GM21786 (cell line): ENCODE data around the gene ARRDC1.
"Not testable (repeated sequence)": the region's sequence is repeated elsewhere in the genome, so short reads cannot be mapped to it uniquely, and the experiment has no call there.

Source experiments
- ATAC-seq: cut with Tn5 transposase; IDR thresholded peaks from one replicate; pipeline ENCODE4 v1.9.1; 2021; ENCODE audit not compliant: unreplicated experiment

Gene ARRDC1

DNA sequence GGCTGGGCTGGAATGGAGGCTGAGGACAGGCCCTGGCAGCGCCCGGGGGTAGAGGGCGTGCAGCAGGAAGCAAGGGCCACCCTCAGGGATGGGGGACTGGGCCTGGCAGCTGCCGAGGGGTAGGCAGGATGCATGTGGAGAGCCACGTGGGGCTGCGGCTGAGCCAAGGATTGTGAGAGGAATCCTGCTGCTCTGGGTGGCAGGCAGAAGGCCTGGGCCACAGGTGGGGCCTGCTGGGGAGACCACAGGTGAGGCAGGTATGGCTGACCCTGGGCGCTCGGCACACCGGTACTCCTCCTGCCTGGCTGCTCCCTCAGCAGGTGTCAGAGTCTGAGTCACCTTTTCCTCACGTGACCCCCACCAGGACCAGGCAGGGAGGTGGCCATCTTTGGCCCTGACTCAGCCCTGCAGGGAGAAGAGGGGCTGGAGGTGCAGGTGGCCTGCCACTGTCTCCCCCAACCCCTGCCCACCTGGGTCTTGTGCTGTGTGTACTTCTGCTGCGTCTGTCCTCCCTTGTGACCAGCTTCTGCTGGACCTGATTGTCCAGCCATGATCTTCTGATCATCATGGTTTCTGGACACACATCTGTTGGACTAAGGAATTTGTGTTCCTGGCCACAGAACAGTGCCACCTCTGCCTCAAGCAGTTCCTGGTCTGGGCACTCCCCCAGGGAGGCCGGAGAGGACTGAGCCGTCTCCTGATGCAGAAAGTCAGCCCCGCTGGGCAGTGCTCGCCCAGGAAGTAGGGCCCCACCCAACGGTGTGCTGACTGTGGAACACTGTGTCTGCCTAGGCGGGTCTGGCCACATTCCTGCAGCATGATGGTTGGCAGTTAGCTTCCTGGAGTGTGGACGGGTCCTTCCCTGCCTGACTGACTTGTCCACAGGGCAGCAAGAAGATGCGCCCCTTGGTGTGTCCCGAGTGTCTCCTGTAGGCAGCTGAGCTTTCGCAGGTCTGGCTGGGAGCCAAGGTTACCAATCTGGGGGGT, 6.4 kb downstream of the ARRDC1 start:
- ATAC-seq, result no peak

DNA sequence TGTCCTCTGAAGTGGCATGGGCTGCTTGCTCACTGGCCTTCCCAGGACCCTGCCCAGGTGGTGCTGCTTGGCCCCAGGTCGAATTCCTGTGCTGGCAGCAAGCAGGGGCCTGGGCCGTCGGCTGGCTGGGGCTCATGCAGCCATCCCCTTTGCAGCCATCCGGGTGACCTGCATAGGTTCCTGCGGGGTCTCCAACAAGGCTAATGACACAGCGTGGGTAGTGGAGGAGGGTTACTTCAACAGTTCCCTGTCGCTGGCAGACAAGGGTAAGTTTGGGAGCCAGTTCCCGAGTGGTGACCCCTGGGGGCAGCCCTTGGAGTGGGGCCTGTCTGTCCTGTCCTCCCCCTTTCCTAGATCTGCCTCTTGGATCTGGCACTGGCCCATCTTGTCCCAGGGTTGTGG, 7.3 kb downstream of the ARRDC1 start:
- no peak for ATAC-seq

DNA sequence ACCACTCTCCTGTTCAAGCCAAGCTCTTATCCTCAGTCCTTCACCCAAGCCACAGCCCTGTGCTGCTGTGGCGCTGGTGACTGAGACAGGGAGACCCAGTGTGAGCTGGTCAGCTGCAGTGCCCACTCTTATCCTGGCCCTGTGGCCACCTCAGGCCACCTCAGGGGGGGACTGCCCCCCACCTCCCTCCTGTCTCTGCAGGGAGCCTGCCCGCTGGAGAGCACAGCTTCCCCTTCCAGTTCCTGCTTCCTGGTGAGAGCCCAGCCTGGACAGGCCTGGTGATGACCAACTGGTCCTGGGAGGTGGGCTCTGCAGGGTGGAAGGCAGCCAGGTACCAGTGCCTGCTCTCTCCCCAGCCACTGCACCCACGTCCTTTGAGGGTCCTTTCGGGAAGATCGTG, 7.8 kb downstream of the ARRDC1 start:
- ATAC-seq, result no peak

DNA sequence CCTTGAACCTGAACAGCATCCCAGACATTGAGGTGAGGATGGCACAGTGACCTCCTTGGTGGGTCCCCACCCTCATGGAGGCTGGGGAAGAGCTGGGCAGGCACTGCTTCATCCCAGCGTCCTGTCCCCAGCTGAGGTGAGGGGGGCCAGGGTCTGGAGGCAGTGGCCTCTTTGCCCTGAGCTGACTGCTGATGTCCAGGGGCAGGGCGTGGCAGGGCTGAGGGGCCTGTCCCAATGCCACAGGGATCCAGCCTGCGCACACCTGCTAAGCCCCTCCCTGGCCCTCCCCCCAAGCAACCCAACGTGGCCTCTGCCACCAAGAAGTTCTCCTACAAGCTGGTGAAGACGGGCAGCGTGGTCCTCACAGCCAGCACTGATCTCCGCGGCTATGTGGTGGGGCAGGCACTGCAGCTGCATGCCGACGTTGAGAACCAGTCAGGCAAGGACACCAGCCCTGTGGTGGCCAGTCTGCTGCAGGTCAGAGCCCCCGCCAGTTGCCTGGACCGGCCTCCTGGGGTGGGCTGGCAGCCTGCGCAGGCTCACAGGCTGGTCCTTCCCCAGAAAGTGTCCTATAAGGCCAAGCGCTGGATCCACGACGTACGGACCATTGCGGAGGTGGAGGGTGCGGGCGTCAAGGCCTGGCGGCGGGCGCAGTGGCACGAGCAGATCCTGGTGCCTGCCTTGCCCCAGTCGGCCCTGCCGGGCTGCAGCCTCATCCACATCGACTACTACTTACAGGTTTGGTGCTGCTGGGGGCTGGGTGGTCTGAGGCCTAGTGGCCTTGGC, 8.4 kb downstream of the ARRDC1 start:
- no peak for ATAC-seq

DNA sequence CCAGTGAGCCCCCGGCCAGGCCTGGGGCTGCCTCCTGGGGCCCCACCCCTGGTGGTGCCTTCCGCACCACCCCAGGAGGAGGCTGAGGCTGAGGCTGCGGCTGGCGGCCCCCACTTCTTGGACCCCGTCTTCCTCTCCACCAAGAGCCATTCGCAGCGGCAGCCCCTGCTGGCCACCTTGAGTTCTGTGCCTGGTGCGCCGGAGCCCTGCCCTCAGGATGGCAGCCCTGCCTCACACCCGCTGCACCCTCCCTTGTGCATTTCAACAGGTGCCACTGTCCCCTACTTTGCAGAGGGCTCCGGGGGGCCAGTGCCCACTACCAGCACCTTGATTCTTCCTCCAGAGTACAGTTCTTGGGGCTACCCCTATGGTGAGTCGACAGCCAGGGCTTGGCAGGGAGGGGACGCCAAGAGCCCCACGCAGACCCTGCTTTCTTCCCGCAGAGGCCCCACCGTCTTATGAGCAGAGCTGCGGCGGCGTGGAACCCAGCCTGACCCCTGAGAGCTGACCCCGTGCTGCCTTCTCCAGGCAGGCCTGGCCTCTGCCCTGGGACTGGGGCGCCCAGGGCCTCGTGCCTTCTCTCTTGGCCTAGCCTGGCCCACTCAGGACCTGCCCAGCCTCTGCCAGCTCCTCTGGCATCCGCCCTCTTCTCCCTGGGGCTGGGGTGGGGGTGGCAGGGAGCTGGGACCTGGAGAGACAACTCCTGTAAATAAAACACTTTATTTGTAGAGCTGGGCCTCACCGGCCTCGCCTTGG, 9.3 kb downstream of the ARRDC1 start:
- ATAC-seq, result no peak

DNA sequence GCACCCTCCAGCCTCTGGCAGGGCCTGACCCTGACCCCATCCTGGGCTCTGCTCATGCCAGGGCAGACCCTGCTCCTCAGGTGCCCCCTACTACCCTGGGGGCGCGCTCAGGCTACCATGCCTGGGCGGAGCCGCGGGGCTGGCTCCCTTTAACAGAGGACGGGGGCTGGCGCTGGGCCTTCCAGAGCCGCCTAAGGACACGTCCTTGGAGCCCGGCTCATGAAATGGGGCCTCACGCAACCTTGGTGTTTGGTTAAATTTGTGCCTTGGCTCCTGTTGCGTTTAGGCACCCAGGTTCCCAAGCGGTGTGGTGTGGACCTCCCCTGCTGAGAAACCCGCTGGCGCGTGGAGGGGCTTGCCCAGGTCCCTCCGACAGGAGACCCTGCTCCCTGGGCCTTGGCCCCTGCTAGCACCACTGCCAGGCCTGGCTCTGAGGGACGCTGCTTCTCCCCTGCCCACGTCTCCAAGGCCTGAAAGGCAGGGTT, 9.9 kb downstream of the ARRDC1 start:
- ATAC-seq, result no peak

DNA sequence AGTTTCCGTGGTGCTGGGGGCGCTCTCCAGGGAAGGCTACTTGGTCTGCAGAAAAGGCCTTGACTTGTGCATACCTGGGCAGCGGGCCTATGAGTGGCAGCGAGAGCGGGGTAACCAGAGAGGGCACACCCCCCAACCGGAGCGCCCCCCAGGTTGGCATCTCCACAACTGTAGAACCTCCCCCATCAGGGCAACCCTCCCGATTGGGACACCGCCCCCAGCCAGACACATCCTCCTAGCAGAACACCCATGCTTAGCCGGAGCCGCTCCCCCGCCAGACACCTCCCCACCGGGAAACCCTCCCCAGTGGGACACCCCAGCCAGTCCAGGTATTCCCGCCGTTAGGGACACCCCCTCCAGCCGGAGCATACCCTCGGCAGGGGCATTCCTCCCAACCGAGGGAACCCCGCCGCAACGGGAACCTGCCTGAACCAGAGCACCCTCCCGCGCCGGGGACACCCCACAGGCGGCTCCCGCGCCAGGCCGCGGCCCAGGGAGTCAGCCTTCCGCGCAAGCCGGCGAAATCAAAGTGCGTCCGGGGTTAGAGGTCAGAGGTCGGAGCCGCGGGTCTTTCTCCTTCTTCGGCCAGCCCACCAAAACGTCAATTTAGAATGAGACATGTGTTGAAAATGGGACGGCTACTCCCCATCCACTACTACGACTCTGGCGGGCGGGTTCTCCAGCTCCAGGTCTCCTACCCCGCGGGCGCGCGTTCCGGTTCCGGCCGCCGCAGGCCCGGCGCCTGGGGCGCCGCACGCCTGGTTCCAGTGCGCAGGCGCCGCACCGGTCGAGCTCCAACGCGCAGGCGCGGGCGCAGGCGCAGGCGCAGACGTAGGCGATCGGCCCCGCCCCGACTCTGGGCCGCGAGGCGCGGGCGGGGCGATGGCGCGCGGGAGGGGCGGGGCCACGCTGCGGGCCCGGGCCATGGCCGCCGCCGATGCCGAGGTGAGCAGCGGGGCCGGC, 12.9 kb downstream of the ARRDC1 start, which contains the start of gene EHMT1:
Gene EHMT1 (plus strand): TSS at position 901 of the 963 bp plus-strand sequence. CDS start 24 bp downstream, at position 925.
- peak; percentile 52 for ATAC-seq

DNA sequence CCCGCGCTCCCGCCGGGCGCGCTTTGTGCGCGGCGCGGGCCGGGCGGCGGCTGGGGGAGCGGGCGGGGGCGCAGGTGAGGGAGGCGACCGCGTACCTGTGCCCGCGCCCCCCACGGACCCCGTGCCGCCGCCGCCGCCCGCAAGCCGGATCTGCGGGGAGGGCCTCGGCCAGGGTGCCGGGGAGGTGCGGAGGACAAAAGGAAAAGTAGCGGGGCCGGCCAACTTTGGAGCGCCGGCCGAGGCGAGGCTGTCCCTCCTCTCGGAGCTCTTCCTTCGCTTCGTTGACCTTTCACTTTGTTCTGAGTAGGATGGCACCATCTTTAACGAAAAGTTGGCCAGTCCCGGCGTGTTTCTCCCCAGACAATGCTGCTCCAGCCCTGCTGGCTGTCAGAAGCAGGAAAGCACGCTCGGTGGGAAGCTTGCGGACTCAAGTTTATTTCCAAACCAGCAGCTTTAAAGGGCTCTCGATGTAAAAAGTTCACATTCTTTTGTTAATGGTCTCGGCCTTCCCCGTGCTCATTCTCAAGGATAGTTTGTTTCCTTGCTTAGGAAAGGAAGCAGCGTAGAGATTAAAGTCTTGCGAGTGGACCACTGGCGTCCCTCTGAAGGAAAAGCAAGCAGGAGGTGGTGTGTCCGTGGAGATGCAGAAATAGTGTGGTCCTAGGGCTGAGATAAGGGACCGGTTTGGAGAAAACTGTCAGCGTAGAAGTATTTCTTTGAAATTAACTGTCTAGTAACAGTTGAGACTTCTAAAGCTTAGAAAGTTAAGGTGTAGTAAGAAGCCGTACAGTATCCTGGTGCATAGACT, 14.0 kb downstream of the ARRDC1 start:
- ATAC-seq, result peak; percentile 23

DNA sequence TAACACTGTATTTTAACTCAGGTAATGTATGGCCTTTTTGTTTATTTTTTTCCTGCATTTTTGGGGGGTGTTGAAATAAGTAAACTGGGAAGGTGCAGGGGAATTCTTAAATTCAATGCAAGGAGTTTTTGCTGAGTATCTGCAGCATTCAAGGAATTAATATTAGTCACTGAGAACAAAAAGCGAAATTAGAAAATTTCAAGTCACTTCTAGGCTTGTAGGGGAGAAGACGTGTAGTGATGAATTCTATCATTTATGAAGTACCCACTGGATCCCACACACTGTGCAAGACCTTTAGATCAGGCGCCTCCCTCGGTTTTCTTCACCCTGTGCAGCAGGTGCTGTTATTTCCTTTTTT, 14.5 kb downstream of the ARRDC1 start:
- no peak for ATAC-seq

DNA sequence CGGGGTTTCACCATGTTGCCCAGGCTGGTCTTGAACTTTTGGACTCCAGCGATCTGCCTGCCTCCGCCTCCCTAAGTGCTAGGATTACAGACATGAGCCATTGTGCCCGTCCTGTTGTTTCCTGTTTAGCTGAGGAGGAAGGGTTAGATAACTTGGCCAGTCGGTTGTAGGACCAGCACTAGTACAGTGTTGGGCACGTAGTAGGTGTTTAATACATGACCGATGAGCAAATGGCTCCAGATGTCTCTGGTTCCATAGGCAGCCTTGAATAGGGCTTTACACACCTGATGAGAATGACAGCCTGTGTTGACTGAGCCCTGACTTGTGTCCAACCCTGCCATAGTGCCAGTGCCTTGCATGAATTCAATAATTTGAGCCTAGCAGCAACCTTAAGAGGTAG, 15.1 kb downstream of the ARRDC1 start:
- ATAC-seq, result no peak

DNA sequence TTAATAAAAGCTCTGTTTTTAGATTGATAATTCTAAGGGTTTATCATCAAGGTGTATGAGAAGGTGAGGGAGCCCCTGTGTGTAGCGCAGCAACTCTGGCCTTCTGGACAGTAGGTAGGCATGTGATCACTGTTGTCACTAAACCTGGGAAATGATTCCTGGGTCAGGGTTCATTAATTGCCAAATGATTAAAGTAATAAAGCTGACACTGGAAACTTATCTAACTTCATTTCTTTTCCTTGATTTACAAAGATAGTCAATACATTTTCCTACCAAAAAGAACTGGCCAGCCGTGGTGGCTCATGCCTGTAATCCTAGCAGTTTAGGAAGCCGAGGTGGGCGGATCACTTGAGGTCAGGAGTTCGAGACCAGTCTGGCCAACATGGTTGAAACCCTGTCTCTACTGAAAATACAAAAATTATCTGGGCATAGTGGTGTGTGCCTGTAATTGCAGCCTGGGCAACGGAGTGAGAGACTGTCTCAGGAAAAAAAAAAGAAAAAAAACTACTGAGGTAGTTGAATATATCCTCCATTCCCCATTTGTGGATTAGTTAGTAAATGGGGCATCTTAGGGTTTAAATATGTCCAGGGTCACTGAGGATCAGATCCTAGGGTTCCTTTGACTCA, 15.8 kb downstream of the ARRDC1 start:
- no peak for ATAC-seq

DNA sequence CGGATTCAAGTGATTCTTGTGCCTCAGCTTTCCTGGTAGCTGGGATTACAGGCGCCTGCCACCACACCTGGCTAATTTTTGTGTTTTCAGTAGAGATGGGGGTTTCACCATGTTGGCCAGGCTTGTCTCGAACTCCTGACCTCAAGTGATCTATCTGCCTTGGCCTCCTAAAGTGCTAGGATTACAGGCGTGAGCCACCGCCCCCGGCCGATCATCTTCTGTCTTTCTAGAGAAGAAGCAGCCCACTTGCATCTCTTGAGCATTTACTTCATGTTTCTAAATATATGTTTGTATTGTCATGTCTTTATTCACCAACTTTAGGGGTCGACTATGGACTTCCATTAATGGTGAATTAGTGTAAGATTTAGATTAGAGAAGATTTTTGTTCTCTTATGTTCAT, 16.7 kb downstream of the ARRDC1 start:
- not testable (repeated sequence) for ATAC-seq

DNA sequence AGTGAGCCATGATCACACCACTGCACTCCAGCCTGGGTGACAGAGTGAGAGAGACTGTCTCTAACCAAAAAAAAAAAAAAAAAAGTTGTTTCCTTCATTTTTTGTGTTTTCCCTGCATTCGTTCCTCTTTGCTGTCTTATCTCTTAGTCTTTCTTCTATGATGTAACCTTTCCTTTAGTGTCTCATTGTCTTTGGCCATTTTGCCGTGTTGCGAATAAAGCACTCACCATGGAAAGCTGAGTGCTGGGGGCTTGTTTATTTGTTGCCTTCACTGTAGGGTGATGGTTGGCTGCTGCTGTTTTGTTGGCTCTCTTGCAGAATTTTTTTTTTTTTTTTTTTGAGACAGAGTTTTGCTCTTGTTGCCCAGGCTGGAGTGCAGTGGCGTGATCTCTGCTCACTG, 21.0 kb downstream of the ARRDC1 start:
- no peak for ATAC-seq

DNA sequence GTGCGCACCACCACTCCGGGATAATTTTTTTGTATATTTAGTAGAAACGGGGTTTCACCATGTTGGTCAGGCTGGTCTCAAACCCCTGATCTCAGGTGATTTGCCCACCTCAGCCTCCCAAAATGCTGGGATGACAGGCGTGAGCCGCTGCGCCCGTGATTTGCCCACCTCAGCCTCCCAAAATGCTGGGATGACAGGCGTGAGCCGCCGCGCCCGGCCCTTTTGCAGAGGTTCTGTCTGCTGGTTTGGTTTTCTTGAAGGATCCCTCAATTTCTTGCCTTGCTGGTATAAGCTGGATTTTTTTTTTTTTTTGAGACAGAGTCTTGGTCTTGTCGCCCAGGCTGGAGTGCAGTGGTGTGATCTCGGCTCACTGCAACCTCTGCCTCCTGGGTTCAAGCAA, 21.9 kb downstream of the ARRDC1 start:
- not testable (repeated sequence) for ATAC-seq

DNA sequence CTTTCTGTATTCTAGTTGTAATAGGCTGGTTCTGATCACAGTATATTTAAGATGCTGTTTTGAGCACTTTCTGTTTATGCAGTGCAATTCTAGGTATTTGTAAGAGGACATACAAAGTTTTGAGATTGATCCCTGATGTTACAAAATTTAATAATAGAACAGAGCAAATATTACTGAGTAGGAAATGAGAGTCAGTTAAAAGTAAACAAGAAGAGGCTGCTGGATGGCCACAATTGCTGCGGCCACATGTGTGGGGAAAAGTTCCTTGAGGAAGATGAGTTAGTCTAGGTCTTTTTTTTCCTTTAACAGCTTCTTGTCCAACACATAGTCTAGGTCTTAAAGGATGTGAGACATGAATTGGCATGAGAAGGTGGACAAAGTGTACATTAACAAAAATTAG, 24.6 kb downstream of the ARRDC1 start:
- no peak for ATAC-seq

DNA sequence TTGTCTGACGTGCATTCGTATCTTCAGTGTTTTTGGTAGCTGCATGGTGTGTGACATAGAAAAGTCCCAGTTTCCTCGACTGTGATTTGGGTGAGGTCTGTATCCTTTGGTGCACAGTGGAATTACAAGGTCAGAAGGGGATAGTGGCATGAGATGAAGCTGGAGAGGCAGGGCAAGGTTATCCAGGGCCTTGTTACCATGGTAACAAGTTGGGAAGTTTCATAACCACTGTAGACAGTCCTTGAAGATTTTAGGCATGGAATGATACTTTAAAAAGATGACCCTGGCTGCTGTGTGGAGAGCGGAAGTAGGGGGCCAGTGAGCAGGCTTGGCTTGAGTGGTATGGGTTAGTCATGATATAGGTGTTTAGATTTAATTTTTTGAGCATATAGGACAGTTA, 25.2 kb downstream of the ARRDC1 start:
- no peak for ATAC-seq

DNA sequence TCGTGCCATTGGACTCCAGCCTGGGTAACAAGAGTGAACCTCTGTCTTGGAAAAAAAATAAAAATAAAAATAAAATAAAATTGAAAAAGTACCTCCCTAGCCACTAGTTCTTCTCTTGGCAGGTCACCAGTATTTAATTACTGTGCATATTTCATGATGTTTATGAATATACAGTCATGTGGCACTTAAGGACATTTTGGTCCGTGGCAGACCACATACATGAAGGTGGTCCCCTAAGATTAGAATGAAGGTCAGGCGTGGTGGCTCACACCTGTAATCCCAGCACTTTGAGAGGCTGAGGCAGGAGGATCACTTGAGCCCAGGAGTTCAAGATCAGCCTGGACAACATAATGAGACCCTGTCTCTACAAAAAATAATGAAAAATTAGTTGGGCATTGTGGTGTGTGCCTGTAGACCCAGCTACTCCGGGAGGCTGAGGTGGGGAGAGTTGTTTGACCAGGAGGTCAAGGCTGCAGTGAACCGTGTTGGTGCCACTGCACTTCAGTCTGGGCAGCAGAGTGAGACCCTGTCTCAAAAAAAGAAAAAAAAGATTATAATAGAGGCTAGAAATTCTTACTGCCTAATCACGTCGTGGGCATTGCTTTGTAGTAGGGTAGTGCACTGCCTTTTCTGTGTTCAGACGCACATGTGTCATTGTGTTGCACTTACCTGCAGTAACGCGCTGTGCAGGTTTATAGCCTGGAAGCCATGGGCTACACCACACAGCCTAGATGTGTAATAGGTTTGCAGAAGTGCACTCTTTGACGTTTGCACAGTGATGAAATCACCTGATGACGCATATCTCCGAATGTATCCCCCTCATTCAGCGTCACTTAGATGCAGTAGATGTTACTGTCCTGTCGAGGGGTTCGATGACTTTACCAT, 26.1 kb downstream of the ARRDC1 start:
- ATAC-seq, result no peak
